Fibroblast of peridontal ligament (primary cell): ENCODE data around the gene MT1F.

Experiments
- DNase-seq: peaks from one replicate; pipeline ENCODE4 v3.0.0-alpha.2; 2010; ENCODE audit errors: extremely low read depth

MT1F gene

DNA sequence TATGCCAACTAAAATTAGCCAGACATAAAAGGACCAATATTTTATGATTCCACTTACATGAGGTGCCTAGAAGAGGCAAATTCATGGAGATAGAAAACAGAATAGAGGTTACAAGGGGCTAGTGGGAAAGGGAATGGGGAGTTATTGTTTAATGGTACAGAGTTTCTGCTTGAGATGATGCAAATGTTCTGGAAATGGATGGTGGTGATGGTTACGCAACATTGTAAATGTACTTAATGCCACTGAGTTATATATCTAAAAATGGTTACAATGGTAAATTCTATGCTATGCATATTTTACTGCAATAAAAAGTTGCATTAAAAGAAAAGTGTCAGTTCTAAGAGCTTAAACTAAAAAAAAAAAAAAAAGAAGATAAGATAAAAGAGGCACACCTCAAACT, 42.4 kb downstream of the MT1F start:
- no peak for DNase-seq

DNA sequence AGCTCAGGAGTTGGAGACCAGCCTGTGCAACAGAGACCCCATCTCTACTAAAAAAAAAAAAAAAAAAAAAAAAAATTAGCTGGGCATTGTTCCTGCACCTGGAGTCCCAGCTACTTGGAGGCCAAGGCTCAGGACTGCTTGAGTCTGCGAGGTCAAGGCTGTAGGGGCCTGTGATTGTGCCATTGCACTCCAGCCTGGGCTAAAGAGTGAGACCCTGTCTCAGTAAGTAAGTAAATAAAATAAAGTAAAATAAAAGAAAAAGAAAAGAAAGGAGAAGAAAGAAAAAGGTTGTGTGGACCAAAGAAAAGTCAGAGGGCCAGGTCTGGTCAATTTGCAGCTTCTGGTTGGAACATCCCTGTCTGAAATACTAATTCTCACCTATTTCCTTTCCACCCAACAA, 42.9 kb downstream of the MT1F start:
- DNase-seq = no peak

DNA sequence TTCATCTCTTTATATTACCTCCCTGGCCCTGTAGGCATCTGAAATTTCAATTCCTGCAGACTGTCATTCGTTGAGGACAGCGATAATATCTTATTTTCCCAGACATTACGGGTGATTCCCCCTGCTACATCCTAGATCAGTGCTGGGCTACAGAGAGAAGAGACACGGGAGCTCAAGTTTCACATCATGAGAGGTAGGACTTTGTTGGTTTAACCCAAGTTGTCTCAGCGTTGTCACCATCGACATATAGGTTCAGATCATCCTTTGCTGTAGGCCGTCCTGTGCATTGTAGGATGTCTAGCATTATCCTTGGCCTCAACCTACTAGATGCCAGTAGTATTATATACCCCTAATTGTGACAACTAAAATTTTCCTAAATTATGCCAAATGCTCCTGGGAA, 43.8 kb downstream of the MT1F start:
- DNase-seq = no peak

DNA sequence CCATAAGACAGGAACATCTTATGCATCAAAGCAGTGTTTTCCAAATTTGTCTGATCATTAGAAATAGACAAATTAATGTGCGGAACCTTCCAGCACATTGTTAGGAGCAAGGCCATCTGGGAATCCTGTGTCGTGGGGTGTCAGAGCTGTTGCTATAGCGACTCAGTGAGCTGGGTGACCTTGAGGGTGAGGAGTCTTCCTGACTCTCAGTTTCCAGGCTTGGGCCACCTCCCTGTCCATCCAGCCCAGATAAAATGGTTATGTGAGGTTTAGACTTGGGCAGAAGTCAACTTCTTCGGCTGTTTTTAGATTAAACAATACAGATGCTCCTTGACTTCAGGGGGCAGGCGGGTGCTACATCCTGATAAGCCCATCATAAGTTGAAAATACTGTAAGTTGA, 45.1 kb downstream of the MT1F start:
- DNase-seq = no peak
